ENCODE data around the gene TMEM176A.

The TMEM176A gene

DNA sequence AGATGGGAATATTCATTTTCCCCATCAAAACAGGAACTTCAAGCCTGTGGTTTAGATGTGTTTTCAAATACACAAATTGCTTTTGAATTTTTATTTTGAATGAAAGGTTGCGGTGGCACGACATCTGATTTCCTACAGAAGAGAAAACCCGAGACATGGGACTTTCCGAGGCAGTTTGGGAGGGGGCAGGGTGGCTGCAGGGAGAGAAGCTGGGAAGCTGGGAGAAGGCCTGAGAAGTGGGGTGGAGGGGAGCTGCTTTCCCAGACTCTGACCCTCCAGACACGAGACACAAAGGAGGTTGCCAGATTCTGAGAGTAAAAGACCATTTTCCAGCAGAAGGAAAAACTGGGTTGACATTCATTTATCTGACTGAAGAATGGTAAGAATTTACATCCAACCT lies 19.6 kb downstream of the TMEM176A start:
- no peak for DNase-seq

- DNase-seq = no peak
Observed at GRCh38 chr7:150820578-150821198, 20.1 kb downstream of the TMEM176A start.

DNA sequence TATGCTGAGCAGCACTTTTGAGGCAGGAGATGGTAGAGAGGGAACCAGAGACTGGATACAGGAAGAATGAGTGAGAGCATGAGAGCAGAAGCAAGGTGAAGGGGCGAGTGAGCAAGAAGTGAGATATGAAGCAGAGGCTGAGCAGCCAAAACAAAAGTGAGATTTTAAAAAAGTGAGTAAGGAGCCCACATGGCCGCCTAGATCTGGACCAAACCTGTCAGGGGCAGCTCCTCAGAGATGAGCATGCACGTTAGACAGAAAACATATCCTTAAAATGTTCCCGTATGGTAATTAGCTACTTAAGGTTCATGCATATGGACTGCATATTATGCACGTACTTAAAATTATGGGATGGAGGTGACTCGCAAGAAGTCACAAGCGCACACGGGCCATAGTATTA lies 22.5 kb downstream of the TMEM176A start:
- no peak for DNase-seq

GRCh38 chr7:150823484-150824126 lies 23.0 kb downstream of the TMEM176A start:
- no peak for DNase-seq

DNA sequence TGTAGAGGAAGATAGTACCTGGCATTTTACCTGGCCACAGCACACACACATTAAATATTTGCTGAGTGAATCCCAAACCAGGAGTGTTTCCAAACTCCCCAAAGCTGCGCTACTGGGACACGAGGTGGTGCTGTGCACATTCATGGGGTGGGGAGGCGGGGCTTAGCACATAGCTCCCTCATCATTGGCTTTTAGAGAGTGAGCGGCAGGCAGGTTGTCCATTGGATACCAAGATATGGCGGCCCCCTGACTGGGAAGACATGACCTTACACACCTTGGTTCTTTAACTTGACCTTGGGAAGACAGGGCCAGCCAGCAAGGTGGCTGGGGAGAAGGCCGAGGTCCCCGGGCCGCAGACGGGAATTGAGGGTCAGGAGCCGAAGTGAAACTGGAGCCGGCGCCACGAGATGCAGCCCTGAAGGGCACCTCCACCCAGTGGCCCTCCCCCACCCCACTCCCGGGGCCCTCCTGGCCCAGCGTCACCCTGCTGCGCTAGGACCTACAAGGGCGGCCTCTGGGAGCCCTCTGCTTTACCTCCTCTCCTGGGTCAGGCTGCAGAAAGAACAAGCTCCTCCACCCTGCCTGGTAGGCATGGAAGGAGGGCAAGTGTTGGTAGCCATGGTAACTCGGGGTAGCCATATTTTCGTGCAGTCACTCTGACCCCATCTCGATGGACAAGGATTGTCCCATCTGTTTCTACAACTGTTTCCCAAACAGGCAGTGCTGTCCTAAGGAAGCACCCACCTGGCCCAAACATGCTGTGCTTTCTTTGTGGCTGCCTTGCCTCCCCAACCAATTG lies 24.0 kb downstream of the TMEM176A start:
- DNase-seq = no peak

DNA sequence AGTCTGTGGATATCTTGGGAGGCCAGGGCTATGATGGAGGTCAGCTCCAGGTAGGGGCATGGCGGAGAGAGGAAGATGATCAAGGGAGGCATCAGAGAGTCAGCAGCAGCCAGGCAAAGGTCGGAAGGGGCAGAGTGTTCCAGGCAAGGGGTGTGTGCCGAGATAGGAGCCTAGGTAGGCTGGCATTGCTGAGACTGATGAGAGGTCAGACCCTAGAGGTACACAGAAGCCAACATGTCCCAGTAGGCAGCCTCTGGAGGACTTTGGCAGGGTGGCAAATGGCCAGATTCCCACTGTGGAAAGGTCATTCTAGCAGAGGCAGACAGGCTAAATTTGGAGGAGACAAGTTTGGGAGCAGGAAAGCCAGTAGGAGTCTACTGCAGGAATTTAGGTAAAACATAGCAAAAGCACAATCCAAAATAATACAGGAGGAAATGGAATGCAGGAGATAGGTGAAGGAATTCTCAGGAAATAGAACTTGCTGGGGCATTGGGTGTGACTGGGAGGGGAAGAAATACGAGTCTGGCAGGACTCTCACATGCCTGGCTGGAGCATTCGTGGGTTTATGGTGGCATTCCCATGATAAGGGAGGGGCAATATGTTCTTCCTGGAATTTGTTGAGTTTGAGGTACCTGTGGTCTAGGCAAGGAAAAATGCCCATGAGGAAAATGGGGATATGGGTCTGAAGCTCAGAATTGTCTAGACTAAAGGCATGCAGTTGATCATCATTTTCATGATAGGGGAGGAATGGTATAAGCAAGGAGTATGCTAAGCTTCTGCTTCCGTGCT lies 25.7 kb downstream of the TMEM176A start:
- no peak for DNase-seq

DNA sequence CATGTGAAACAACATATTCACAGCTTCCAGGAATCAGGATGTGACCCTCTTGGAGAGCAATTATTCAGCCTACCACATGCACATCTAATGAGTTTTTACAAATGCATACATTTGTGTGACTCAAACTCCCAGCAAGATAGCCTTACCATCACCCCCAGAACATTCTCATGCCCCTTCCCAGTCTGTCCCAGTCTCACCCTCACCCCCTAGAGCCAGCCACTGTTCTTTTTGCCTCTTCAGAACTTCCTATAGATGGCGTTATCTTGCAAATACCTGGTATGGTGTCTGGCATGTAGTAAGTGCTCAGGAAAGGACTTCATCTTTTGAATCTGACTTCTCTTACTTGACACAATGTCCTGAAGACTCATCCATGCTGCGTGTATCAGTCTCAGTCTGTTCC lies 27.8 kb downstream of the TMEM176A start:
- DNase-seq = no peak

DNA sequence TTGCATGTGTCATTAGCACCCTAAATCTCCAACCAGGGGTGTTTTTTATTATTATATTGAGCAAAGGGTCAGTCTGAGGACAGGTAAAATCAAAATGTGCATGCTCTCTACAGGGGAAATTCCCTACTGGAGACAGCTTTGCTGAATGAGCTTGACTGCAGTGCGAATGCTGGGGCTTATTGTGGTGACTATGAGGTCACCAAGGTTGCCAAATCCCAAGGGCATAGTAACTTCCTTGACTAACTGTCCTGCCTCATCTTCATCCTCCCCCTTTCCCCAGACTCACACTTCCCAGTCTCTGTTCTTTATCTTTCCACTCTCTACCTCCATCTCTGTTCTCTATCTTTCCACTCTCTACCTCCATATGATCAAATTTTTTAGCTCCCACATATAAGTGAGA lies 28.9 kb downstream of the TMEM176A start:
- no peak for DNase-seq

DNA sequence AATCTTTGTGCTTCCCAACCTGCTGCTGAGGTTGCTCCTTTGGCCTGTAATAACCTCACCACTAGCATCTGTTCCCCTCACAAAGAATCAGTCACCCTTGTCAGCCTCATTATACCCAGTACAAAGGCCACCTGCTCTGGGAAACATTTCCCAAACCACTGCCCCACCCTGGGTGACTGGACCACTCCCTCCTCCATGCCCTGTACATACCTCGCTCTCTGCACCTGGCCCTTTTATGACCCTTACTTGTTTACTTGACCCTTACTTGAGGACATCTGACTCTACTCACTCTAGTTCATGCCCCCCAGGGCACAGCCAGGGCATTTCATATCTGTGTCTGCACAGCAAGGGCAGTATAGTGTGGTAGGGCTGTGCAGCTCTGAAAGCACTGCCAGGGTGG lies 30.4 kb downstream of the TMEM176A start:
- DNase-seq = no peak

GRCh38 chr7:150831851-150832250 lies 31.3 kb downstream of the TMEM176A start:
- DNase-seq = no peak

DNA sequence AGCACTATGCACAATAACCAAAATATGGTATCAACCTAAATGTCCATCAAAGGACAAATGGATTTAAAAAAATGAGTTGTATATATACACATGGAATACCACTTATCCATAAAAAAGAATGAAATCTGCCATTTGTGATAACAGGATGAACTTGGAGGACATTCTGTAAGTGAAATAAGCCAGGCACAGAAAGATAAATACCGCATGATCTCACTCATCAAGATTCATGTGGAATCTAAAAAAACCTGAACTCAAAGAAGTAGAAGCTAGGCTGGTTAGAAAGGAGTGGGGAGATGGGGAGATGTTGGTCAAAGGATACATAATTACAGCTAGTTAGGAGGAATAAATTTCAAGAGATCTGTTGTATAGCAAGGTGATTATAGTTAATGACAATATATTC lies 34.5 kb downstream of the TMEM176A start:
- no peak for DNase-seq

DNA sequence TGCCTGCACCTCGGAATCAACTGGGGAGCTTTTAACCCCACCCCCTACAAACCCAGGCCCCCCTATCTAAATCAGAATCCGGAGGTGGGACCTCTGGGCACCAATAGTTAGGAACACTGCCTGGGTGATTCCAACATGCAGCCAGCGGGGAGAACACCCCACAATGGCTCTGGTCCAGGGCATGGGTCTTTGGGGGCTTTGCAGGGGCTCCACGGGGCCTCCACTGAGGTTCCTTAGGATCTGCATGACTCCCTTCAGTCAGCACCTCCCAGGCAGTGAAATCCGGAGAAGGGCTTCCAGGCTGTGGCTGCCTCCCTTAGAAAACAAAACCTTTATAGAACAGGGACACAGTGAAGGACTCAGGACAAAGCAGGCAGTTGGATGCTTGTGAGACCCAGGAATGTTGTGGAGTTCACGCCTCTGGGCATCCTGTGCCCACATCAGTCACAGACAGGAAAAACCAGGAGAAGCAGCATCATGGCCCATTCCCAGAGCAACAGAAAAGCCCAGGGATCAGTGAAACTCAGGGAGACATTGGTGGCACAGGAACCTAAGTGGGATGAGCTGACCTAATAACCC lies 35.2 kb downstream of the TMEM176A start:
- no peak for DNase-seq

- DNase-seq = no peak
Observed at GRCh38 chr7:150838965-150839650, 38.5 kb downstream of the TMEM176A start.

DNA sequence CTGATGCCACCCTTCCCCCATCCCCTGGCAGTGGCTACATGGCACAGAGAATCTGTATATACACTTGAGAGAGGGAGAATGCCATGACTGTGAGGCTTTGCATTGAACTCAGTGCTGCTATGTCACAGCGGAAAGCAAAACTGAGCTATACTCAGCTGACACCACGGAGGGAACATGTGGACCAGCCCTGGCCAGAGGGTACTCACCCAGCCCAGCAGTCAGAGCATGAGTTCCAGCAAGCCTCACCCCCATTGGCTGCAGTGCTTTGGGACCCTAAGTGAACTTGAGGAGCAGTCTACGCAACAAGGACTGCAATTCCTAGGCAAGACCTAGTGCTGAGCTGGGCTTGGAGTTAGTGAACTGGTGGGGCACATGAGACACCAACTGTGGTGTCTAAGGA lies 41.4 kb downstream of the TMEM176A start:
- no peak for DNase-seq

GRCh38 chr7:150842716-150843115 lies 42.1 kb downstream of the TMEM176A start:
- DNase-seq = no peak

DNA sequence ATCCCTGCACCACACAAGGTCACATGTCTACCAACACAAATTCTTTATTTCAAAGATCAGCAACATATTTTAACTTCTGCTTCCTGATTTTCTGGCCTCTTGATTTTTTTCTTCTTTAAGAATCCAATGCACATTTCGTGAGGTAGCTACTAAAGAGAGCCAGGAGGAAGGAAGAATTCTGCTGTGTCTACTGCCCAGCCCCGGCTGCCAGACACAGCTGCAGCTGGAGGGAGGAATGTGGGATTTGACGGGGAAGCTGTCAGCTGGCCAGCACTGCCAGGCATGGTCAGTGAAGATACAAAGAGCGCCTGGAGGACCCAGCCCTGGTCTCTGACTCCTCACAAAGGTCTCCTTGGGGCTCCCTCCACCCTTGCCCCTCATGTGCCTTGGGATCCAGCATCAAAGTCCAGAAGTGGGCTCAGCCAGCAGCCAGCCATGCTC lies 44.9 kb downstream of the TMEM176A start:
- no peak for DNase-seq

DNA sequence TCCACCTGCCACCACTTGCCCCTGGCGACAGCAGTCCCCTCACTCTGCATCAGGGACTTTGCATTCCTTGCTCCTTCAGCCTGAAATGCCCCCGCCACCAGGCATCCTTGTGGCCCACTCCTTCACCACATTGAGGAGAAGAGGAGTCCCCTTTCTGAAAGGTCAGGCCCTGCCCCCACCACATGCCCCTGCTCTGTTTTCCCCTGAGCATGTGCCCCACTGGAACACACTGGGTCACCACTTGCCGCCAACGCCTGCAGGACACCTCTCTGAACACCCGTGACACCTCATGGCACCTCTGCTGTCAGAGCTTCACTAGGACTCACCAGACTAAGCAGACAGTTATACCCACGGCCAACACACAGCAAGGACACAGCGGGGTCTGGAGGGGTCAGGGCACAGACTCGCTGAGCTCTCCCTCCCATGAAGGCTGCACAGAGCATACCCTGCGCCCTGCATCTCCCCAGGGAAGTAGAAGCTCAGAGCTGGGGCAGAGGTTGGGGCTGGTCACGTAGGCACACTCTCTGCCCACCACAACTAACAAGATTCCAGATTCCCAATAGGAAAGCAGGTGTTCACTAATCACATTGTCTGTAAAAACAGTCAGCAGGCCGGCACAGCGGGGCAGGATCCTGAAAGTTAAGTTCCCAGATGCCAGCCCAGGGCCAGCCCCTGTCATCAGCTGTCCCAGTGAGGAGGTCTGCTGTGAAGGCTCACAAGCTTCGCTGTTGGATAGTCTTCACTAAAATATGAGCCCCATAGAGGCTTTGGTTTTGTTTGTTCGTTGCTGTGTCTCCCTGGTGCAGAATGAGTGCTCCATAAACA lies 45.9 kb downstream of the TMEM176A start:
- no peak for DNase-seq

GRCh38 chr7:150847536-150847935 lies 47.0 kb downstream of the TMEM176A start:
- no peak for DNase-seq

DNA sequence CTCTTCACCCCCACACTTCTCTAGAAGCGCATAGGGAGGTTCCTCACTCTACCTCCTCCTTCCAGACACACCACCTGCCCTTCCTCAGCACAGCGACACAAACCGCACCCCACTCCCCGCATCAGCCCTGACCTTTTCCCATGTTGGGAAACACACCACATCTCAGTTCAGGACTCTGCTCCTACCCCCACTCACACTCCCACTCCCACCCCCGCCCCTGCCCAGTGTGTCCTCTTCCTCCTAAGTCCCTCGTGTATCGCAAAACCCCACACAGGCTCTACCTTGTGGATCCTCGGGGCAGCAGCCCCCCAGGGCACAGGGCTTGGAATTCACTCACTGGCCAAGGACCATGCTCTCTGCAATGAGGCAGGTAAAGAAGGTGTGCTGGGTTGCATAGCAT lies 47.5 kb downstream of the TMEM176A start:
- DNase-seq = no peak

DNA sequence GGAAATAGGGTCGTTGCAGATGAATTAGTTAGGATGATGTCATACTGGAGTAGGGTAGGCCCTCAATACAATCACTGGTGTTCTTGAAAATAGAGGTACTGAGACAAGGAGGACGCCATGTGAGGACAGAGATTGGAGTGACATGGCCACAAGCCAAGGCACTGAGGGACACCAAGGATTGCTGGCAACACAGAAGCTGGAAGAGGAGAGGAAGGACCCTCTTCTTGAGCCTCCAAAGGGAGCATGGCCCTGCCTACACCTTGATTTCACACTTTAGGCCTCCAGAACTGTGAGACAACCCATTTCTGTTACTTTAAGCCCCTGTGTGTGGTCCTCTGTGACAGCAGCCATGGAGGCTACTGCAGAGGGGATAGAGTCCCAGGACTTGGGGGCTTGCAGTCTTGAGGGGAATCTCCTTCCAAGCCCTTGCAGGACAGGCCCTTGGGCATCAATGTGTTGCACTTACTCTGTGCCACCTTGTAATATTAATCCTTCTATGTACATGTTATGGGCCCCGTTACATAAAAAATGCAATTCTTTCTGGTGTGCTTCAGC lies 48.1 kb downstream of the TMEM176A start:
- no peak for DNase-seq

DNA sequence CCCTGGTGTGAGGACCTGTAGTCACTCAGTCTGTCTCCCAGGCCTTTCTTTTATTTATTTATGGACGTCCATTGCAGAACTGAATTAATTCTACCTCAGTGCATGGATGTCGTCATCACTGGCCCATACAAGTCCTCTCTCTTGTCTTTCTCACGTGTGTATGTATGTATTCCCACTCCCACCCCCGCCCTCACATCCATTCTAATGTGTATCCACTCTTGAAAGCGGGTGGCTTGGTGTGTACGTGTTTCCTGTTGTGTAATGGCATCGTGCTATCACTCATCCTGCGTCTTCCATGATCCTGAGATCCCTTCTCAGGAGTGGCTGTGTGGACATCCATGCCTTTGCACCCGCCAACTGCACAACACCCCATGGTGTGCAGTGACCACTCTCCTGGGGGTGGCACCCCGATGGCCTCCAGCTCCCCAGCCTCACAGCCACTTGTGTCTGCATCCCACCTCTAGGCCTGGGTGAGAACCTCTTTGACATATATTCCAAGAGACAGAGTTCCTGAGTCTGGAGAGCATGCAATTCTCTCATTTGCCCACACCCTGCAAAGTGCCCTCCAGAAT lies 48.7 kb downstream of the TMEM176A start:
- DNase-seq = no peak

Measured in activated naive CD4-positive, alpha-beta T cell treated with Interleukin-2 at 50 U/mL for 16 hours (primary cell).